Left renal pelvis (tissue), 4 donors: ENCODE results near the gene EFHC1. TPM values are rescaled to one million over a fixed set of nuclear protein-coding genes. Genes with fewer than 3 reads are reported as not detected.
"Not testable (repeated sequence)": the region's sequence is repeated elsewhere in the genome, so short reads cannot be mapped to it uniquely, and the experiment has no call there.

Experiments
- DNase-seq, 4 donors: peaks; one replicate each; pipeline ENCODE4 v3.0.0-alpha.2; 2013; ENCODE audit warnings: low read depth in 4 of 4, low spot score in 3 of 4
- polyA plus RNA-seq, 4 donors: library from polyadenylated mRNA; unstranded; fragments of 120-200 nt; gene quantifications; one replicate each; pipeline ENCODE4 v1.2.1, GENCODE V29; 2013; ENCODE audit not compliant: insufficient read length in 4 of 4

EFHC1 gene
- 10 to 100 TPM; 40.8 to 61.1 (median 56.8) TPM for polyA plus RNA-seq

- DNase-seq = peak; percentile 95 to 97 (median 96)
Measured at GRCh38 chr6:52419809-52420667, at the start of gene EFHC1. Gene EFHC1, plus strand, starts transcription at chr6:52420342. Its CDS starts 69 bp downstream, at chr6:52420411.

GRCh38 chr6:52371656-52372191 lies 48.4 kb upstream of the EFHC1 start:
- no peak for DNase-seq

- DNase-seq = no peak
Measured at GRCh38 chr6:52373151-52373690, 46.9 kb upstream of the EFHC1 start.

- DNase-seq = no peak
Measured at GRCh38 chr6:52374247-52374646, 45.9 kb upstream of the EFHC1 start.

GRCh38 chr6:52375780-52376556 lies 44.2 kb upstream of the EFHC1 start:
- no peak for DNase-seq

- no peak for DNase-seq
Measured at GRCh38 chr6:52376763-52377162, 43.4 kb upstream of the EFHC1 start.

- no peak for DNase-seq
Measured at GRCh38 chr6:52377538-52378221, 42.5 kb upstream of the EFHC1 start.

GRCh38 chr6:52381249-52381648 lies 38.9 kb upstream of the EFHC1 start:
- no peak for DNase-seq

- no peak for DNase-seq
Measured at GRCh38 chr6:52384145-52384766, 35.9 kb upstream of the EFHC1 start.

GRCh38 chr6:52385074-52385473 lies 35.1 kb upstream of the EFHC1 start:
- DNase-seq = no peak

GRCh38 chr6:52388119-52388518 lies 32.0 kb upstream of the EFHC1 start:
- not testable (repeated sequence) for DNase-seq

- no peak for DNase-seq
Measured at GRCh38 chr6:52388790-52389189, 31.4 kb upstream of the EFHC1 start.

- DNase-seq = no peak
Measured at GRCh38 chr6:52389264-52389625, 30.9 kb upstream of the EFHC1 start.

GRCh38 chr6:52389626-52390360 lies 30.3 kb upstream of the EFHC1 start:
- DNase-seq = peak in 1 of 4 donors; percentile 24

GRCh38 chr6:52390361-52390727 lies 29.8 kb upstream of the EFHC1 start:
- no peak for DNase-seq

- no peak for DNase-seq
Measured at GRCh38 chr6:52391599-52391998, 28.5 kb upstream of the EFHC1 start.

GRCh38 chr6:52392944-52393343 lies 27.2 kb upstream of the EFHC1 start:
- DNase-seq = no peak

- no peak for DNase-seq
Measured at GRCh38 chr6:52393780-52394179, 26.4 kb upstream of the EFHC1 start.

GRCh38 chr6:52394251-52394666 lies 25.9 kb upstream of the EFHC1 start:
- DNase-seq = no peak
